Left ventricle myocardium inferior (tissue), 1 donor: Measurements from ENCODE around the gene STC2. TPM values are rescaled to one million over a fixed set of nuclear protein-coding genes. Genes with fewer than 3 reads are reported as not detected.

Experiments
- DNase-seq: peaks from one replicate; pipeline ENCODE4 v3.0.0-alpha.2; 2020
- H3K27ac ChIP-seq: fragments of 200-600 bp; replicated peaks from 2 replicates; pipeline ENCODE4 v1.8.0; 2021
- H3K27me3 ChIP-seq: fragments of 200-600 bp; 2 replicates; pipeline ENCODE4 v1.8.0; 2021; ENCODE audit warnings: low read depth
- H3K36me3 ChIP-seq: fragments of 200-600 bp; 2 replicates; pipeline ENCODE4 v1.8.0; 2021
- H3K4me1 ChIP-seq: fragments of 200-600 bp; 2 replicates; pipeline ENCODE4 v1.8.0; 2021
- H3K4me3 ChIP-seq: fragments of 200-600 bp; 2 replicates; pipeline ENCODE4 v1.8.0; 2021; ENCODE audit warnings: mild to moderate bottlenecking, moderate library complexity
- H3K9me3 ChIP-seq: fragments of 200-600 bp; replicated peaks from 2 replicates; pipeline ENCODE4 v1.8.0; 2021
- intact Hi-C: fragments of 100-400 bp; cut with micrococcal nuclease; formaldehyde crosslinking; loops from one replicate; pipeline ENCODE4 v1.11.0; 2022
- total RNA-seq: library from RNA; stranded (reverse); fragmentation: NEBNext Ultra II Directional; extraction: Animal tissue kit (Norgen Biotek cat#: 25700); gene quantifications from one replicate; pipeline ENCODE4 v1.2.1, GENCODE V29; 2021
- TF ChIP-seq, protein P1 (sequence below): fragments of 200-600 bp; IDR thresholded peaks from 2 replicates; pipeline ENCODE4 v1.8.0; 2021; ENCODE audit warnings: antibody characterized with exemption, mild to moderate bottlenecking, borderline replicate concordance
- donor health status: DM: no; HTN: yes; CAD: no; lungs with severe emphysema.

STC2 gene
- total RNA-seq, 1 donor from 2014 or later = 12.4 TPM

DNA sequence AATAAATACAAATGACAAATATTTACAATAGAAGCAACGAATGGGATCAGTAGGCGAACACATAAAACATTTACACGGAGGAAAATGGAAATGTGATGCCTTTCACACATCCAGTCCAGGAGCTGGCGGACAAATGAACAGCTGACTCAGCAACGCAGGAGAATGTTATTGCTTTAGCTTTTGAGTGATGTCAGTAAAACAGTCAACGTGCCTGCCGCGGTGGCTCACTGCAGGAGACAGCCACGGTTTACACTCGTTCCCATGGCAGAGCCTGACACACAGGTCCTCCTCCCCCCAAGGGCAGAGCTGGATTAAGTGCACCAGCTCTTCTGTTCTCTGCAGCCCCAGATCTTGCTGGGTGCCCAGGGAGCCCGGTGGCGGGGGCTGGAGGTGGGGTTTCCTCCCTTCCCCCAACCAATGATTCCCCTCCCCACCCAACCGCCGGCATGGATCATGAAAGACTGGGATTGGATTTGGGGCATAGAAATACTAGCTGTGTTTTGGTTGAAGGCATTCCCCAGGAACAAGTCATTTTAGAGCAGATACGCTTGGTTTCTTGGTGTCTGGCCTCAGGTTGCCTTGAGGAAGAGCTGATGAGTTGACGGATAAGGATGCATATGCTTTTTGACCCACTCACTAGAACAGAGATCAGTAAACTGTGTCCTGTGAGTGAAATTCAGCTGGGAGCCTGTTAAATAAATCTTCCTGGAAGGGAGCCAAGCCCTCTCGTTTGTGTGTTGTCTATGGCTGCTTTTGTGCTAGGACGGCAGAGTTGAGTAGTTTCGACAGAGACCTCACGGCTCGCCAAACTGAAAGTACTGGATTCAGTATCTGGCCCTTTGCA is 12.5 kb downstream of the STC2 start:
- Histone ChIP-seq H3K4me1 (peaks cover 59% of the 10 kb centered on the region), H3K36me3 (no peaks in the 10 kb centered on the region), H3K4me3 (peak overlapping the region; percentile 42), H3K27me3 (no peaks in the 10 kb centered on the region), H3K27ac (peak overlapping the region; percentile 64), H3K9me3 (no peaks in the 10 kb centered on the region)
- TF ChIP-seq, protein P1, sequence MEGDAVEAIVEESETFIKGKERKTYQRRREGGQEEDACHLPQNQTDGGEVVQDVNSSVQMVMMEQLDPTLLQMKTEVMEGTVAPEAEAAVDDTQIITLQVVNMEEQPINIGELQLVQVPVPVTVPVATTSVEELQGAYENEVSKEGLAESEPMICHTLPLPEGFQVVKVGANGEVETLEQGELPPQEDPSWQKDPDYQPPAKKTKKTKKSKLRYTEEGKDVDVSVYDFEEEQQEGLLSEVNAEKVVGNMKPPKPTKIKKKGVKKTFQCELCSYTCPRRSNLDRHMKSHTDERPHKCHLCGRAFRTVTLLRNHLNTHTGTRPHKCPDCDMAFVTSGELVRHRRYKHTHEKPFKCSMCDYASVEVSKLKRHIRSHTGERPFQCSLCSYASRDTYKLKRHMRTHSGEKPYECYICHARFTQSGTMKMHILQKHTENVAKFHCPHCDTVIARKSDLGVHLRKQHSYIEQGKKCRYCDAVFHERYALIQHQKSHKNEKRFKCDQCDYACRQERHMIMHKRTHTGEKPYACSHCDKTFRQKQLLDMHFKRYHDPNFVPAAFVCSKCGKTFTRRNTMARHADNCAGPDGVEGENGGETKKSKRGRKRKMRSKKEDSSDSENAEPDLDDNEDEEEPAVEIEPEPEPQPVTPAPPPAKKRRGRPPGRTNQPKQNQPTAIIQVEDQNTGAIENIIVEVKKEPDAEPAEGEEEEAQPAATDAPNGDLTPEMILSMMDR = no peak
- no peak for DNase-seq
- intact Hi-C loops = no loop called here

GRCh38 chr5:173314166-173314952 is 13.9 kb downstream of the STC2 start:
- H3K4me1 ChIP-seq = peaks cover 51% of the 10 kb centered on the region

DNA sequence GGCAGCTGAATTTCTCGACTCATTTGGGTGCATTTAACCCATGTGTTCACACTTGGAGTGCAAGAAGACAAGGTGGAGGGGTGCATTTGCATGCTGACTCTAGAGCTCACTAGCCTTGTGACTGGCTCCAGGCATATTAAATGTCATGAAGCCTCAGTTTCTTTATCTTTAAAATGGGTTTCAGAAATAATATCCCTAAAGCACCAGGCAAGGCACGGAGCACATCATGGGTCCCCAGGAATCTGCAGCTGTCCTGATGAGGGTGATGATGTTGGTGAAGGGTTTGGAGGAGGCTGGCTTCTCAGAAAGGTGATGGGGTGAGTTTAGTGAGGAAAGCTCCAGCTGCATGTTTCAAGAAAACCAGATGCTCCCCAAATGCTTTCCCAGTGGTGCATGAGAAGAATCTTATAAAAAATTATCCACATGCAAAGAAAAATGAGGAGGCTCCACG is 14.8 kb downstream of the STC2 start:
- Histone ChIP-seq H3K4me1 (peaks cover 45% of the 10 kb centered on the region), H3K27ac (no peak overlapping the region), H3K9me3 (no peaks in the 10 kb centered on the region), H3K27me3 (no peaks in the 10 kb centered on the region), H3K4me3 (no peak overlapping the region), H3K36me3 (no peaks in the 10 kb centered on the region)
- TF ChIP-seq, protein P1 = no peak
- intact Hi-C loops = no loop called here
- DNase-seq = no peak

More at GRCh38 chr5:173314166-173314952, 13.9 kb downstream of the STC2 start:
- Histone ChIP-seq H3K4me3 (no peak overlapping the region), H3K9me3 (no peaks in the 10 kb centered on the region), H3K36me3 (no peaks in the 10 kb centered on the region), H3K27ac (peak overlapping the region; percentile 64), H3K27me3 (no peaks in the 10 kb centered on the region)
- intact Hi-C loops = no loop called here
- DNase-seq = no peak
- TF ChIP-seq, protein P1 = no peak

DNA sequence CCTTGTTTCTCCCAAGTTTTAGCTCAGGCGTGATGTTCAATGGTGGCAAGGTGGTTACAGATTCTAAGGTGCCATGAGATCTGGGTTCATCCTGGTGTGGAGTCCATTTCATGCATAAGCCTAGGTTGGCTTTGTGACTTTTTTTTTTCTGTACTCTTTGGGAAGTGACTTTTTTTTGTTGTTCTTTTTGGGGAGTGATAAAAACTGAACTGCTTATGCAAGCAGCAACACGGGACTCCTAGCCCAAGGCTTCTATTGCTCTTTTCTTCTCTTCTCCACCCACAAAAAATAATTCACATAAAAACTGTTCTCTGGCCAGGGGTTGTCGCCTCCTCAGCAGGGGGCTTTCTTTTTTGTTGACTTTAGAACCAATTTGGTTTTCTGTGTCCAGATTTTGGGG is 15.4 kb downstream of the STC2 start:
- H3K27ac ChIP-seq = no peak overlapping the region
- no peaks in the 10 kb centered on the region for H3K27me3 ChIP-seq
- no peak for DNase-seq
- no peaks in the 10 kb centered on the region for H3K36me3 ChIP-seq
- H3K9me3 ChIP-seq = peaks cover 4% of the 10 kb centered on the region
- peaks cover 45% of the 10 kb centered on the region for H3K4me1 ChIP-seq
- no peak overlapping the region for H3K4me3 ChIP-seq
- intact Hi-C loops = no loop called here
- TF ChIP-seq, protein P1 = no peak

GRCh38 chr5:173311818-173312585 is 16.2 kb downstream of the STC2 start:
- H3K36me3 ChIP-seq = no peaks in the 10 kb centered on the region
- intact Hi-C loops = no loop called here
- TF ChIP-seq, protein P1 = no peak
- no peak for DNase-seq
- H3K27me3 ChIP-seq = no peaks in the 10 kb centered on the region
- H3K4me3 ChIP-seq = no peak overlapping the region
- peaks cover 40% of the 10 kb centered on the region for H3K4me1 ChIP-seq
- H3K27ac ChIP-seq = no peak overlapping the region
- H3K9me3 ChIP-seq = peaks cover 7% of the 10 kb centered on the region
